ENCODE data around the gene KCP. TPM values are rescaled to one million over a fixed set of nuclear protein-coding genes. Genes with fewer than 3 reads are reported as not detected.

KCP gene
- total and polyA plus RNA-seq, 2 of the 13 experiments (the other 11 are each of a cell fraction or from before 2014, with no cell fraction given): 0.37 to 1.0 TPM

DNA sequence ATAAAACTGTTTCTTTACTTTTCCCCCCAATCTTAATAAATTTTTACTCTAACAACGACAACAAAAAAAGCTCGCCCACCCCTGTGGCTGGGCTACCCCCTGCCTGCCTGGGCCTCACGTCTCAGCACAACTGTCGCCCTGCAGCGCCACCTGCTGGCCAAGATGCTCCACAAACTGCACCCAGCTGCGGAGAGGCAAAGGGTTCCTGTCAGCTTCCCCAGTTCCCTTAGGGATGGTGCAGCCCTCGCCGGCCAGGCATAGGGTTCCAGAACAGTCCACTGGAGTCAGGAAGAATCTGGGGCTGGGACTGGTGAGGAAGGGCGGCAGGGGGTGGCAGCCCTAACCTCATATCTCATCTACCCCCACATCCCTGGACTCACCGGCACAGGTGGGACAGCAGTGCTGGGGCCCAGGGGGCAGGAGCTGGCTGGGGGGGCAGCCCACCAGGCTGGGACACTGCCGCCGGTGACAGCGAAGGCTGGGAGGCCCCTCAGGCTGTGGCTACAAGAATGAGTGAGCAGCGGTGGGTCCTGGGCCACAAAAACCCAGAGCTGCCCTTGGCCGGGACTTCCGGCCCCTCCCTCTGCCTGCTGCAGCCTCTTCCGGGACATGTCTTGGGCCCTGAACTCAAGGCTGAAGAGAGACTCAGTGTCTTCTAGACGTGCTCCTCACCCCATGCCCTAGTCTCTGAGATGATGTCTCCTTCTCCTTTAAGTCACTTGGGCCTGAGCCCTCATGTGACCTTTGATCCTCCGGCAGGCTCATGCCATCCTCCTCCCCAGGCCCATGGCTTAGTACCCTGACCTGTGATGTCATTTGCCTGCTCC, 26.7 kb downstream of the KCP start (continued):
- TF ChIP-seq PHF5A (CRISPR knock-in tag; IDR thresholded peaks at IDR 0.05; ENCODE audit: low read depth, unreplicated experiment) (no peak), NFIB (CRISPR knock-in tag; IDR thresholded peaks at IDR 0.05; ENCODE audit: borderline replicate concordance) (no peak), CC2D1A (CRISPR knock-in tag; IDR thresholded peaks at IDR 0.05) (no peak), HOXD1 (CRISPR knock-in tag; IDR thresholded peaks at IDR 0.05) (no peak), ZNF678 (CRISPR knock-in tag; IDR thresholded peaks at IDR 0.05) (no peak), GLMP (CRISPR knock-in tag; IDR thresholded peaks at IDR 0.05; ENCODE audit: borderline replicate concordance) (no peak), MEIS2 (CRISPR knock-in tag; IDR thresholded peaks at IDR 0.05) (peak; percentile 74; the same call in 1 of the 2 replicates), ELK4 (CRISPR knock-in tag; IDR thresholded peaks at IDR 0.05; ENCODE audit: borderline replicate concordance) (no peak), RERE (CRISPR knock-in tag; IDR thresholded peaks at IDR 0.05; ENCODE audit: low read depth) (no peak), ZBTB42 (CRISPR knock-in tag; IDR thresholded peaks at IDR 0.05) (no peak), CERS6 (CRISPR knock-in tag; IDR thresholded peaks at IDR 0.05) (no peak), ZNF337 (CRISPR knock-in tag; IDR thresholded peaks at IDR 0.05; ENCODE audit: borderline replicate concordance, low read depth) (no peak)
- TF ChIP-seq, protein P1, sequence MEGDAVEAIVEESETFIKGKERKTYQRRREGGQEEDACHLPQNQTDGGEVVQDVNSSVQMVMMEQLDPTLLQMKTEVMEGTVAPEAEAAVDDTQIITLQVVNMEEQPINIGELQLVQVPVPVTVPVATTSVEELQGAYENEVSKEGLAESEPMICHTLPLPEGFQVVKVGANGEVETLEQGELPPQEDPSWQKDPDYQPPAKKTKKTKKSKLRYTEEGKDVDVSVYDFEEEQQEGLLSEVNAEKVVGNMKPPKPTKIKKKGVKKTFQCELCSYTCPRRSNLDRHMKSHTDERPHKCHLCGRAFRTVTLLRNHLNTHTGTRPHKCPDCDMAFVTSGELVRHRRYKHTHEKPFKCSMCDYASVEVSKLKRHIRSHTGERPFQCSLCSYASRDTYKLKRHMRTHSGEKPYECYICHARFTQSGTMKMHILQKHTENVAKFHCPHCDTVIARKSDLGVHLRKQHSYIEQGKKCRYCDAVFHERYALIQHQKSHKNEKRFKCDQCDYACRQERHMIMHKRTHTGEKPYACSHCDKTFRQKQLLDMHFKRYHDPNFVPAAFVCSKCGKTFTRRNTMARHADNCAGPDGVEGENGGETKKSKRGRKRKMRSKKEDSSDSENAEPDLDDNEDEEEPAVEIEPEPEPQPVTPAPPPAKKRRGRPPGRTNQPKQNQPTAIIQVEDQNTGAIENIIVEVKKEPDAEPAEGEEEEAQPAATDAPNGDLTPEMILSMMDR (CRISPR knock-in tag; IDR thresholded peaks at IDR 0.05): peak; percentile 96
- TF ChIP-seq, protein P2, sequence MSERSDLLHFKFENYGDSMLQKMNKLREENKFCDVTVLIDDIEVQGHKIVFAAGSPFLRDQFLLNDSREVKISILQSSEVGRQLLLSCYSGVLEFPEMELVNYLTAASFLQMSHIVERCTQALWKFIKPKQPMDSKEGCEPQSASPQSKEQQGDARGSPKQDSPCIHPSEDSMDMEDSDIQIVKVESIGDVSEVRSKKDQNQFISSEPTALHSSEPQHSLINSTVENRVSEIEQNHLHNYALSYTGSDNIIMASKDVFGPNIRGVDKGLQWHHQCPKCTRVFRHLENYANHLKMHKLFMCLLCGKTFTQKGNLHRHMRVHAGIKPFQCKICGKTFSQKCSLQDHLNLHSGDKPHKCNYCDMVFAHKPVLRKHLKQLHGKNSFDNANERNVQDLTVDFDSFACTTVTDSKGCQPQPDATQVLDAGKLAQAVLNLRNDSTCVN (CRISPR knock-in tag; IDR thresholded peaks at IDR 0.05; ENCODE audit: borderline replicate concordance): no peak
